HG03575 (cell line): ENCODE results near the gene IFITM2.

Experiments
- ATAC-seq: cut with Tn5 transposase; IDR thresholded peaks from one replicate; pipeline ENCODE4 v1.9.1; 2021; ENCODE audit not compliant: unreplicated experiment, insufficient number of reproducible peaks, low FRiP score; ENCODE audit errors: extremely low read depth

The IFITM2 gene

GRCh38 chr11:291281-292210 lies 16.1 kb upstream of the IFITM2 start:
- no peak for ATAC-seq

- no peak for ATAC-seq
Measured at GRCh38 chr11:292211-293121, 15.2 kb upstream of the IFITM2 start.

DNA sequence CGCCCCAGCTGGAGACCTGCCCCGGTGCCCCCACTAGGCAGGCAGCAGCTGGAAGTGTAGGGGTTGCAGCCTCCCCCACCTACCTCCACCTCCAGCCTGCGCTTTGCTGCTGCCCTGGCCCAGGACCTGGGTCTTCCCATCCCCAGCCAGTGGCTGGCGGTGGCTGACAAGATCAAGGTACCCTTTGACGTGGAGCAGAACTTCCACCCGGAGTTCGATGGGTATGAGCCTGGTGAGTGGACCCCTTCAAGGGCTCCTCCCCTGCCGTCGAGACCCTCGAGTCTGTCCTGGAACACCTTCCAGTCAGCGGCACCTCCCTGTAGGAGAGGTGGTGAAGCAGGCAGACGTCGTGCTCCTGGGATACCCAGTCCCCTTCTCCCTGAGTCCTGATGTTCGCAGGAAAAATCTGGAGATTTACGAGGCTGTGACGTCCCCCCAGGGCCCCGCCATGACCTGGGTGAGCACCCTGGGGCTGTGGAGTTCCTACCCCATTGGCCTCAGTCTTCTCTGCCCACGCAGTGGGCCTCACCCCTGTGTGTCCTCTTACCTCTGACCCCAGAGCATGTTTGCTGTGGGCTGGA lies 14.3 kb upstream of the IFITM2 start:
- ATAC-seq = no peak

GRCh38 chr11:293852-294661 lies 13.6 kb upstream of the IFITM2 start:
- ATAC-seq = no peak

DNA sequence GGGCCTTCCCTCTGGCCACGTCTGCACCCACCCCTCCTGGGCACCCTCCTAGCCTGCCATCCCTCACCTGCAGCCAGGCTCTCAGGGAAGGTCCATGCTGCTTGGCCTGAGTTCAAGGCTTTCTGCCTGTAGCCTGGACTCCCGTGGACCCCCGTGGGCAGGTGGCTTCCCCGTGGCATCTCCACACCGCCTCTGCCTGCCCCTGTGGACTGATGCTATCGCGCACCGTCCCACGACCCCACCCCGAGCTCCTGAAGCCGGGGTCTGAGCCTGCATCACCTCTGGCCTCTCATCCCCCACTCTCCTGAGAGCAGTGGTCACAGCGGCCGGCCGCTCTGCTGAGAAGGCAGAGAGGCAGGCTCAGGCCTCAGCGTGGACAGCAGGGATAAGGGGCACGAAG lies 12.8 kb upstream of the IFITM2 start:
- ATAC-seq = no peak

DNA sequence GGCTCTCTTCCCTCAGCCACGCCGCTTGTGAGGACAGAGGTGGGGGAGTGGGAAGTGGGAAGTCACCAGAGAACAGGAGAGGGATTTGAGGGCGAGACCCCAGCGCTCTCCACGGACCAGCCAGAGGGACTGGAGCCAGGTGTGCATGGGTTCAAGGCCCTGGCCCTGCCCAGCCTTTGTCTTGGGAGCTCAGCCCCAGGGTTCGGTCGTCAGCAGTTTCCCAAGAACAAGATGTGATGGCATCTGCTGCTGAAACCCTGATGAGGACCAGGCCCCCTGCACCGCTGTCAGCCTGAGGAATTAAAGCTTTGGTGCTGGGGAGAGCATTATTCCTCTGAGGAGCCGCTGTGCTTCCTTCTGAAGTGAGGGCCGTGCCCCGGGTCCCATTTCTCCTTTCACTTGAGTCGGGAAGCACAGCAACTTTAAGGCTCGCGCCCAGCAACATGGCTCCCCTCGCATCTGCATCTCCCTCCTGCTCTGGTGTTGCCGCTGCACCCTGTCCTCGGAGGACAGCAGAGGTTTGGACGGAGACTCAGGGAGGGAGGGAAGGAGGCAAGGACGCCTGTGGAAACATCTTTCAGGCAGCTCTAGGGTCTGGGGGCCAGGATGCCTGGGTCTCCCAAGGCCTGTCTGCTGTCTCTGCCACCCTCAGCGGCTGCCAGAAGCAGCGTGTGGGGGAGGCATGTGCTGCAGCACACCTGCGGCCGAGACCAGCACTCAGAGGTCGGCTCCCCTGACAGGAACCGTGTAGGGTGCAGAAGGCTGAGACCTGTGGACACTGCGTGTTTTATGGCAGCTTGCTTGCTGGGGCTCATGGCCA lies 12.1 kb upstream of the IFITM2 start:
- ATAC-seq = no peak

DNA sequence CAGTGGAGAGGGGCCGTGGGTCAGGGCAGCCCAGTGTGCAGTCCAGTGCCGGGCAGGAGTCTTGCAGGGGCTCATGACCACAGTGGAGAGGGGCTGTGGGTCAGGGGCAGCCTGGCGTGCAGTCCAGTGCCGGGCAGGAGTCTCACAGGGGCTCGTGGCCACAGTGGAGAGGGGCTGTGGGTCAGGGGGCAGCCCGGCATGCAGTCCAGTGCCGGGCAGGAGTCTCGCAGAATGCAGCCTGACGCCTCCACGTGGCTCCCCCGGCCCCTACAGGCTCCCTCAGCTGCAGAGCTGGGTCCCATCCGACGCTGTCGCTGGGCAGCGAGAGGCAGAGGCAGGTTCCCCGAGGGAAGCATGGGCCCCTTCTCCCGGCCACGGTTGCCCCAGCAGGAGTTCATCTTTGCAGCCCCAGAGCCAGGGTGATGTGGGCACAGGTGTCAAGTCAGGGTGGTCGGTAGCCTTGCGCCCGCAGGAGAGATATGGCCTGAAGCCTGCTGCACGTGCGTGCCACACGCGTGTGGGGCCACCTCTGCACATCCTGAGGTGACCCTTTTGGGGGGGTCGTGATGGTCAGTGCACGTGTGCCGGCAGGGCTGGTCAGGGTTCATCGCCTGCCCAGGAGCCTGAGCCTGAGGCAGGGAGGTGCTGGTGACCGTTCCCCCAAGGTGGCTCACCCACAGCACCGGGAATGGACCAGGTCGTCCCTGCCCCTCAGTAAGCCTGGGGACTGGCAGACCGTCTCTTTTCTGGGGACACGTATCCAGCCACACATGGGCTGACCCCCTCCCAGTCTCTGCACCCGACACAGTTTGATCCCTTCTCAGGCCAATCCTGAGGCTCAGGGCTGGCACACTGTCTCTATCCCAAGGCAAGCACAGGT lies 11.2 kb upstream of the IFITM2 start:
- no peak for ATAC-seq

GRCh38 chr11:297051-297585 lies 10.5 kb upstream of the IFITM2 start:
- no peak for ATAC-seq

DNA sequence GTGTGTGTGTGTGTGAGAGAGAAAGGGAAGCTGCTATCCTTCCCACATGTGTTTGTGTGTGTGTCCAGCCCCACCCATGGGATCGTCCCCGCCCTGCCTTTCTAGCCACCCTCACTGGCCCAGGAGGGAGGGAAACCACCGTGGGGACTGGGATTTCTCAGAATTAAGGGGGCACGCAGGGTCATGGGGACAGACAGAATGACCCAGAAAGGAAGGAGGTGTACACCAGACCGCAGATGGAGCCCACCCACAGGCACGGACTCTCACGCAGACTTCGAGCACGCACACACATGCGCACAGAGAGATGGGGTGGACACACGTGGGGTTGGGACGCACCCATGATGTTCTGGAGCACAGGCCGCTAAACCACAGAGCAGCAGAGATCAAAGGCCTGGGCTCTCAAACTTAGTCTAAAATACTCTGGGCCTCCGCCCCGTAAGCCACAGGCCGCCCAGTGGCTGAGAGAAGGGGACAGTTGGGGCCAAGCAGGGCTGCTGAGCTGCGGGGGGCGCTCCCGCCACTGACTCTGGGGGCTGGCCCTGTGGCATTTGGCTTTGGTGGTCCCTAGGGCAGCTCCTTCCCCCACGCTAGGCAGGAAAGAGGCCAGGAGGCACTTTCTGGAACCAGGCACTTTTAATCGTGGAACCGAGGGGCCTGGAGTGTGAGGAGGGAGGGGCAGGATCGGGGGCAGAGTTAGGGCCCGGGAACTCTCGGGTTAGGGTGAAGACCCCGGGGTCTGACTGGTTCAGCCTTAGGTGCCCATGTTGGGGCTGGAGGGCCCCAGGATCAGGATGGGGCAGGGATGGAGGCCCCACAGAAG lies 9.8 kb upstream of the IFITM2 start:
- ATAC-seq = no peak

DNA sequence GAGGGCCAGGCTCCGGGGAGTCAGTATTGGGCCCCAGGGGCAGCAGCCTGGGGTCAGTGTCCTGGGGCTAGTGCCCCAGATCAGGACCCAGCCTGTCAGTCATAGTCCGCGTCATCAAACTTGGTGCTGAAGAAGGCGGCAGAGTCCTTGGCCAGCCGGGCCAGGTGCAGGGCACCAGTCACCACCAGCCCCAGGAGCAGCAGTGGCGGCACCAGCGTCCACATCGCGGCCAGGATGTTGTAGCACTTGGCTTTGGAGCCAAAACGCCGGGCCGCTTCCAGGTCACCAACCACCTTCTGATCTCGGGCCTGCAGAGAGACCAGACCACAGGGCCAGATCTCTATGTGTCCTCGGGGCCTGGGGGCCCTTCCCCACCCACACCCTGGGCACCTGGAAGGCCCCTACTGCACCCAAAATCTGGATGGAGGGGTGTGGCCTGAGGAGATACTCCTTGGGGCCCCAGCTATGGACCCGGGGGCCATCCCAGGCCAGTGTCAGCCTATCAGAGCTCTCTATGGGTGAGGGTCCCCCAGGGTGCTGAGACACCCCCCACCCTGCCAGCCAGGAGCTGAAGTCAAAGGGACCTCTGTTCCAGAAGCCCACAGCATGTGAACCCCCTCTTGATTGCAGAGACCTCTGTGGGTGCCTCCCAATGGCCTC lies 9.1 kb upstream of the IFITM2 start:
- ATAC-seq = no peak

GRCh38 chr11:299081-299891 lies 8.3 kb upstream of the IFITM2 start, which contains the start of gene IFITM5:
Gene IFITM5, minus strand, starts transcription at chr11:299526. Its CDS starts 36 bp downstream, at chr11:299490.
- no peak for ATAC-seq

- no peak for ATAC-seq
Measured at GRCh38 chr11:299951-300735, 7.5 kb upstream of the IFITM2 start.

DNA sequence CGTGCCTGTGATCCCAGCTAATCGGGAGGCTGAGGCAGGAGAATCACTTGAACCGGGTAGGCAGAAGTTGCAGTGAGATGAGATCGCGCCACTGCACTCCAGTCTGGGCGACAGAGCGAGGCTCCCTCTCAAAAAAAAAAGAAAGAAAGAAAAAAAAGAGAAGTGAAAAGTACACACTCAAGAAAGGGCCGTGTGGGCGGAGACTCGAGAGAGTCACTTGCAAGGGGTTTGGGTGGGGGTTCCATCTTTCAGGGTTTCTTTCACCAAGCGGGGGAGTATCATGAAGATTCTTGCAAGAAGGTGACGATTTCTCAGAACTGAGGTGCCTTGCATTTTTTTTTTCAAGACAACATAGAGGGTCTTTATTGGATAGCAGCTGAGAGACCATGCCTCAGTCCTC lies 4.3 kb upstream of the IFITM2 start:
- no peak for ATAC-seq

DNA sequence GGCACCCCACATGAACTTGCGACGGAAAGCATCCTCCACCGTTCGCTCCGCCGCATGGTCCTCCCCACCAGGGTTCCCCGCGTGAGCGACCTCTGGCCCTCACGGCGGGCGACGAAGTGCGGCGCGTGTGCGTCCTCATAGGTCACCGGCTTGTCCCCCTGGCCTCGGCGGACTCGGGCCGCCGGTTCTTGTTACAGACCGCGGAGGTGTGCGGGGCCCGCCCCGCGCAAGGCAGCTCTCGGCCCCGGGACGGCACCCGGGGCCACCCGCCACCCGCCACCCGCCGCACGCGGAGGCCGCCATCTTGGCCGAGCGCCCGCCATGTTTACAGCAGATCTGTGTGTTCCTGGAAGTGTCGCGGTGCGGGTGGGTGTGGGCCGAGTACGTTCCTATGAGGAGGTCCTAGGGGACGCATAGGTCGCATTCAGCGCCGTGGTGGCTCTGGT lies 3.5 kb upstream of the IFITM2 start:
- no peak for ATAC-seq
